GM18526 (cell line): ENCODE data around the gene TMEM181.

Experiments used
- POLR2A ChIP-seq: IDR thresholded peaks from 3 replicates; pipeline ENCODE4 v1.6.1; 2011; ENCODE audit not compliant: insufficient read length; ENCODE audit errors: extremely low read depth

The TMEM181 gene

DNA sequence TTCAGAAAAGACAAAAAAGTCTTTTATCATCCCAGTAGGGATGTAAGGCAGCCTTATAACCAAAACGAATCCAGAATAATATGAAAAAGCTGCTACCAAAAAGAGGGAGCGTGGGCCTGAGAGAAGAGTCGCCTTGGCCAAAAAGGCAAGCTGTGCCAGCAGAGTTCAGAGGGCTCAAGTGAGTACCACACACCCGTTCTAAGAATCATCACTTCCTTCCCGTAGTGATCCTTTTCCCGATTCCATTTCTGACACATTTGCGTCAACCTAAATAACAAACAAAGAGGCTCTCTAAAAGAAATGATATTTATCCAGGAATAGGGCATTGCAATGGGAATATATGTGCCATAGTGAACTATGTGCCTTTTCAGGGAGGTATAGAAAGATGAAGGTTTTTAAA is 3.8 kb upstream of the TMEM181 start:
- TF ChIP-seq POLR2A: no peak

DNA sequence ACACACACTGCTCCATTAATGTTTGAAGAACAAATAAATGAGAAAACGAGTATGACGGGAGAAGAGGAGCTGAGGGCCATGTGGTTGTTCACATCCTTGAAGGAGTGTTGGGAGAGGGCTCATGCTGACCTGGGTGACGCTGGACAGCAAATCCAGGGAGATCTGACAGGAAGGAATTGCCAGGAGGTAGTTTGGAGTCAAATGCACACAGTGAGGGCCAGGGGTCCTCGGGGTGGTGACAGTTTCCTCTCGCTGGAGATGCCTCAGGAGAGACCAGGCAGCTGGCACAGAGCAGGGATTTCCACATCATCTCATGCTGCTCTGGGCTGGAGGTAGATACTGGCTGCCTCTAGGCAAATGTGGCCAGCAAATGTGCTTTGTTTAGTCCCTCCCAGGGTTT is 2.0 kb upstream of the TMEM181 start:
- no peak for TF ChIP-seq POLR2A

DNA sequence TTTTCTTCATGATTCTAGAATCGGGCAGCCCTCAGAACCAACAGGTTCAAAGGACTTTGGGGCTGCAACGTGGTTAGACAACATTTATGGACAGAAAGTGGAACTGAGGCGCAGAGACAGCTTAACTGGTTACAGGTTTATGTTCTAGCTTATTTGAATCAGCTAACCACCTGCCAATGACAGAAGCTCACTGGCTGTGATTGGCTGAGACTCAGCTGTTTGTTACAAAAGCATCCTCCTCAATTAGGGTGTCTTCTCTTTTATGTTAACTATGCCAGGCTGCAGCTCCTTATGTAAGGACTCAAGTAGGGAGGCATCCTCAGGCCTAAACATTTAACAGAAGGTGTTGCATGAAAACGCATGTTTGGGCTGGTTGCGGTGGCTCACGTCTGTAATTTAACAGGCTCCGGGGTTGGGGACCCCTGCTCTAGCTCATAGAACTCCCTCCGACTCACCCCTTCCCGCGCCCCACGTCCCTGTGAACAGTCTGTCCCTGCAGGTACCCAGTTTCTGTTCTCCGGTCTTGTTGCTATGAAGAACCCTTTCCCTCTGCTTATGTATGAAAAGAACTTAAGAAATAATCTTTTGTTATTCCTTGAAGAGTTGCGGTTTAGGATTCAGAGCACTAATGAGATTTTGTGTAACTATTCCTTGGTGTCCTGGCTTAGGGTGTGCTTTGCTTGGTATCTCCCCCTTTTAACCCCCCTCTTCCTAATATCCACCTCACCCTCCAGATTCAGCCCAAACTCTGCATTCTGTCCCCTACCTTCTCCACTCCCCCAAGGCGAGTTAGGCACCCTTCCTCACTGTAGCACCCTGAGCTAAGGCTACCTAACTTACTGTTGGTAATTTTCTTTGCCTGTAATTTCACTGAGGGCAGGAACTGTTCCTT is 1.2 kb upstream of the TMEM181 start:
- no peak for TF ChIP-seq POLR2A

DNA sequence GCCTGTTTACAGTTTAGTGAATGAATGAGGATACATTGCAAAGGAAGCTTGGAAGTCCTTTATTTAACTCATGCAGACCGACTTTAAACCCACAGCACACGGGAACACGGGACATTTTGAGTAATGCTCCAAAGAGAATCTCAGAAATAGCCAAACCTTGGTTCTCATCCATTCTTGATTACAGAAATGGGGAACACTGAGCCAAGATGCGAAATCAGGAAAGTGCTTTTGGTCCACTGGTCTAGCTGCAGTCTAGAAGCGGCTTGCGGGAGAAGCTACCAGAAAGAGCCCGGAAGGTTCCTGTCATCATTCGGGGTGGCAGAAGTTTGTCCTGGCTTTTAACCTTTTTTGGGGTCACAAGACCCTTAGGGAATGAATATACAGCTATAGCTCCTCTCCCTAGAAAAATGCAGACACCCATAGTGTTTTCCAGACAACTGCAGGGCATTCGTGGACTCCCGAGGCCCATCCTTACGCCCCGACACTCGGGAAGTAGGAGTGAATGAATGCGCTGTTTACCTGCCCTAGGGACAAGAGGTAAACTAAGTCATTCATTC is 475 bp upstream of the TMEM181 start:
- no peak for TF ChIP-seq POLR2A

DNA sequence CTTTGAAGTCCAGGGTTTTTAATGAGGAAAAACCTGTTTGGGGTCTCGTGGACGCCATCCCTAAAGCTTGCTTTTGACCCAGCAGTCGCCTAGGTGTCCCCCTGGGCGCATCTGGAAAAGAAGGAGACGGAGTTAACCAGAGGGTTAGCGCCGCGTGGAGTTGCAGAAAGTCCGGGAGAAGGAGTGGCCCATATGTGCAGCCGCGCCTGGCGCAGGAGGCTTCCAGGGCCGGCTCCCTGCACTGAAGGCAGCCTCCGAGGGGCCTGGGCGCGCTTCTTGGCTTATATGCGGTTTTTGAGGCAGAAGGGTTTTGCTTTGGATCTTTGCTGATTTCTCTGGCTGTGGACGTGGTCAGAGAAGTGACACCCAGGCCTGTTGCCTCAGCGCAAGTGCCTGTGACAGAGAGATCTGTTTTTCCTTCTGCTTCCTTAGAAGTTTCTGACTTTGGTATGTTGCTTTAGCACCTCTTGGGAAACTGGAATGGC is 987 bp downstream of the TMEM181 start:
- no peak for TF ChIP-seq POLR2A

DNA sequence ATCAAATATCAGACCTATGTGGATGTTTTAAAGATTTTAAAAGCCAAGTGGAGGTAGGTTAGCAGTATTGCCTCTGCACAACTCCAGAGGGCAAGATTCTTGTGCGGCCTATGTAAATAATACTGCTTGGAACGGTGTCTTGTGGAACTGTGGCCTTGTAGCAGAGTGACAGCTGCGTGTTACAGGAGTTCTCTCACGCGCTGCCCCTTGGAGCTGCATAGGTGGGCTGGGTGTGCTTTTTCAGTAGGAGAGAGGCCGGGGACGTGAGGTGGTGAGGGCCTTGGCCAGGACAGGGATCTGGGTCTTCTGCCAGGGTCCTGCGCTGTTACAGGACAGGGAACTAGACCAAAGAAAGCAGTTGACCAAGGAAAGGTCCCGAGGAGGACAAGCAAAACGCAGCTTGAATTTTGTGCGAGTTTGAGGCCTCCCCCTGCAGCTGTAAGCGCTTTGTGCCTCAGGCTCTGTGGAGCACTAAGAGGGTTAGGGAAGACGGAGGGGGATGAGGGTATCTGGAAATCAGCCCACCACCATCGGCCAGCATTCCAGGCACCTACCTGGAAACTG is 1.5 kb downstream of the TMEM181 start:
- no peak for TF ChIP-seq POLR2A

DNA sequence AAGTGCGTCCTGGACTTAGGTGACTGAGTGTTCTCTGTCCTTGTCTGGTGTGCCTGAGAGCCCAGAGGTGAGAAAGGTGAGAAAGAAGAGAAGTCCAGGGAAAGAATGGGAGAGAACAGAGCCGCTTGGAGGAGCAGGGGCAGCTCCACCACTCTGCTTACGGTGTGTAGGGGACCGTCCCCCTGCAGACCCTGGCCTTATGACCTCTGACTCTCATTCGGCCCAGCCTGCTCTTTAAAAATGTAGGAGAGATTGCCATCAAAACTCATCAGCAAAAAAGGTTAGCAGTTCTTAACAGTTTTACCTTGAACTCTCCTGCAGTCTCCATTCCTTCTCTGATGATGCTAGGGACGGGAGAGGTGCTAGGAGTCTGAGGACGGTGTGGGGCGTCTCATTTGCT is 2.0 kb downstream of the TMEM181 start:
- TF ChIP-seq POLR2A: no peak

DNA sequence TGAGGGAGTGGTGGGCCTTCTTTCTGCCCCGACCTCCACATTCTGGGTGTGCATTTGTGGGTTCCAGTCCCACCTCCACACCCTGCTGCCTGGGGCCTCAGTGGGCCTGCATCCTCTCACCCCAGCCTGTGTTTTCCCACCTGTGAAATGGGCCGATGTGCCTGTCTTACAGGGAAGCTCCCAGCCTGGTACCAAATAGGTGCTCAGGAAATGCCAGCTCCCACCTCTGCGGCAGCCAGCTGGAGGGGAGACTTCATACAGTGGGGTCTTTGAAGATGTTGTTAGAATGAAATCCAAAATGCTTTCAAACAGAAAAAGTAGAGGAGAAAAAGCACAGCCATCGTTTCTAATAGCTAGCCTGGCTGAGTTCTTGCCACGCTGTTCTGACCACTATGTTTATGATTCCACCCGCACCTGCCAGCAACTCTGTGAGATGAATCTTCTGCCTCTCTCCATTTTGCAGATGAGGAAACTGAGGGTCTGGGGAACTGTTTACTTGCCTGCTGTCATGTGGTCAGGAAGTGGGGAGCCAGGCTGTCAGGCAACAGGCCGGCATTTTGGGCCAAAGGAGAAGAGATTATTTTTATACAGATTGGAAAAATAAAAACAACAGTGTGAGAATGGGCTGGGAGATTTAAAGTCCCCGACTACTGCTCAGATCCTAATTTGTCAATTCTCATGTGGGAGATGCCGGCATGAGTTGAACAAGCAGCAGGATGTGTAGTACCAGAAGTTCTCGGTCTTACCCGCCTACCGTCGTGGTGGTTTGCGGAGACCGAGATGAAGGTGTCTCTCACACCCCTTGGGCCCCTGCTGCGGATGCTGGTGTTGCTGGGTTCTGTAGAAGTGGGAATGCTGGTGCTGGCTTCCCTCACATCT is 4.6 kb downstream of the TMEM181 start:
- no peak for TF ChIP-seq POLR2A

DNA sequence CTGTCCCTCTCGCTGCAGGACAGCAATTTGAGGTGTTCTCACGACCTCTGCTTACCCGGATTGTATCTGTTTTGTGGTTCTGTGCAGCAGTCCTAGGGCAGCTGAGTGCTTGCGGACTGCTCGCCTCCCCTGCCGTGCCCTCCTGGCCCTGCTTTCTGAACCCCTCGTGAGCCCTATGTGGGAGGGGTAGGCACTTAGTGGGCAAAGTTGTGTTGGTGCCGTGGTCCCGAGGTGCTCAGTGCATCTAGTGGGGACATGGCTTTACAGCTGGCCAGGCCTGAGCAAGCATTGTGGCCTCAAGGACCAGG is 5.2 kb downstream of the TMEM181 start:
- no peak for TF ChIP-seq POLR2A

DNA sequence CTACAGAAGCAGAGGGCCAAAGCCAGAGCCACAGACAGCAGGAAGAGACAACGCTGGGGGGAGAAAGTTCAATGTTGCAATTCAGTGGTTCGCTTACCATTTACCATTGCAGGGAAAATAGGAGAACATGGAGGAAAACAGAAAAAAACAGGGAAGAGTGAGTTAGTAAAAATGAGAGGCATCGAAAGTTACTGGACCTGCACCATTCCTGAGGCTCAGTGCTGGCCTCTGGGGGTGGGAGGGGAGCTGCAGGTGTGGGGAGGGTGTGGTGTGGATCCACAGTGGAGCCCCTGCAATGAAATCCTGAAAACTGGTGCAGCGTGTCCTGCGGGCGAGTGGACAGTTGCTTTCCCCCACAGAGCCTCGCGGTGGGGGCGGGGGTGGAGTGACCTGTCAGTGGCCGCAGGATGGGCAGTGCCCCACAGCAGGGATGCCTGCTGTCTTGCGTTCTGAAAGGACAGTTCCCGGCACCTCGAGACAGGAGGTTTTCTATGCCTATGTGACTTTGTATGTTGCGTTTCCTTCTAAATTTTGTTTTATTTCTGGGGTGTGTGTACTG is 5.7 kb downstream of the TMEM181 start:
- no peak for TF ChIP-seq POLR2A

DNA sequence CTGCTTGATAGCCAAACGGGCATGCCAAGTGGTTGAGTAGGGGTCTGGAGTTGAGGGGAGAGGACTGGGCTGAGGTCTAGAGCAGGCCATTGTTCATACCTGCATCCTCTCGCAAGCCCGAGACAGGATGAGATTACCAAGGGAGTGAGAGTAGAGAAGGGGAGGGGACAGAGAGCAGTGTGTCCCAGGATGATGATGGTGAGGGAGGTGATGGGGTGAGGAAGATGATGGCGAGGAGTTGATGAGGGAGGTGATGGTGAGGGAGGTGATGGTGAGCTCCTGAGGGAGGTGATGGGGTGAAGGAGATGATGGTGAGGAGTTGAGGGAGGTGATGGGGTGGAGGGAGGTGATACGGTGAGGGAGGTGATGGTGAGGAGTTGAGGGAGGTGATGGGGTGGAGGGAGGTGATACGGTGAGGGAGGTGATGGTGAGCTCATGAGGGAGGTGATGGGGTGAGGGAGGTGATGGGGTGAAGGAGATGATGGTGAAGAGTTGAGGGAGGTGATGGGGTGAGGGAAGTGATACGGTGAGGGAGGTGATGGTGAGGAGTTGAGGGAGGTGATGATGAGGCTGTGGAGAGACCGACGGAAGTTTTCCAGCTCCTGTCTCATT is 6.4 kb downstream of the TMEM181 start:
- TF ChIP-seq POLR2A: no peak

DNA sequence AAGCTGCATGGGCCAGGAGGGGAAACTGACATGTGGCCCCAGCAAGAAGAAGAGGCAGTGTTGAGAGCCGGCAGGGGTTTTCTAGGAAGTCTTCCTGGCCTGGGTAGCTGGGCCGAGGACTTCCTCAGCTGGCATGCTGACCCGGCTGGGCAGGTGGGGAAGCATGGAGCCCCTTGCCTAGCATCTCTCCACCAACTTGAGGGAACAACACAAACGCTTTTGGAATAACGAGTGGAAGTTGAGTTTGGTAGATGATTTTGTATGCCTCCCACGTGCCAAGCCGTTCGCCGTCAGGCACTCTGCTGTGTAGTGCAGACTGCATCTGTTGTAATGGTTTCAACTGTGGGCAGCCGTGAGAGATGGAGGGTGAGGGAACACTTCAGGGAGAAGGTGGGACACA is 7.3 kb downstream of the TMEM181 start:
- no peak for TF ChIP-seq POLR2A

DNA sequence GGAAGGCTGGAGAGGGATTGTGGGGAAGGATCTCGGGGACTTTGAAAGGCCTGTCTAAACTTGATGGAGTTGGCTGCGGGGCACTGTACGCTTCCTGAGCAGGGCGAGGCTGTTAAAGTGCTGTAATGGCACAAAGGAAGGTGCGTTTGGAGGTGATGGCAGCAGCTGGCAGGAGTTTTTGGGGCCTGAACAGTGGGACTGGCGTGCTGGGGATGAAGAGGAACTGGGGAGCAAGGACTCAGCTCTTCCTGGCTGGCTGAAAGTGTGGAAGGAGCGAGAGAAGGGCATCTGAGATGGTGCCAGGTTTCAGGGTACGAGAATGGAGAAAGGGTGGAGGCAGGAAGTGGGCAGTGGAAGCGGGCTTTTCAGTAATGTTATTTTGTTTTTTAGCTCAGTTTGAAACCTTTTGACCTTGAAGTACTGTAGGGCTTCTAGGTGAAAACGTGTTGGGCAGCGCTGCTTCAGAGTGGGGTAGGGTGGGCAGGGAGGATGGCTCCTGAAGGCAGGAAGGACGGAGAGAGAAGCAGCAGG is 8.0 kb downstream of the TMEM181 start:
- TF ChIP-seq POLR2A: no peak

DNA sequence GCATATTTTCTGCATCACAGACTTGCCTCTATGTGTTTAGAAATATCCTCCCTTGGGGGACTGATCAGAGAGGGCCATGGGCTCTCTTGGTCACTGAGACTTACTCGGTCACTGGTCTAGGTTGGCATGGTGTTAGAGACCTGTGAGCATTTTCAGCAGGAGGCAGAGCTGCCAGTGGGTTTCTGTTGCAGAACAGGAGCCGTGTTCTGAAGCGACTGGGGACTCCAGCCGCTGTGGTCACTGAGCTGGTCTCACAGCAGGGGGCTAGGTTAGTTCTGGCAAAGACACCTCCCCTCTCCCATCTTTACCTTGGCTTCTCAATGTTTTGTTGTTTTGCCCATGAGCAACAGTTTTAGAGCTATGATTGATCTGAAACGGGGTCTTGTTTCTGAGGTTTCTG is 8.7 kb downstream of the TMEM181 start:
- no peak for TF ChIP-seq POLR2A

DNA sequence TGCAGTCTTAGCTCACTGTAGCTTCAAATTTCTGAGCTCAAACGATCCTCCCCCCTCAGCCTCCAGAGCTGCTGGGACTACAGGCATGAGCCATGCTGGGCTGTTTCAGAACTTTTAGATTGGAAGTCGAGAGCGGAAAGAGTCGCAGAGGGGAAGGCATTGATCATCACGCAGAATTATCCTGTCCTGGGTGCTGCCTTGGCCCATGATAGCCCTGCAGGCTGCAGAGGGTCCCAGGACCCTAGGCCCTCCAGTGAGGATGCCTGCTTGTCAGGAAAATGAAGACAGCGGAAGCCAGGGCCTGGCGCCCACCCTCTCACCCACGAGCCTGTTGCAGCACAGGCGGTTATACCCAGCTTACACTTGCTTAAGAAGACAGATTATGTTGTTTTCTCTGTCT is 9.1 kb downstream of the TMEM181 start:
- no peak for TF ChIP-seq POLR2A
